ENCODE results near the gene SLC52A1. TPM values are rescaled to one million over a fixed set of nuclear protein-coding genes. Genes with fewer than 3 reads are reported as not detected.

SLC52A1 gene
- under 0.01 TPM in 1 of 2 replicates, not detected in the other for total RNA-seq

GRCh38 chr17:5035315-5035714 lies at the start of gene SLC52A1:
Gene SLC52A1, minus strand, starts transcription at chr17:5035426. Its CDS starts 820 bp downstream, at chr17:5034606.

GRCh38 chr17:5078106-5079028 lies 43.1 kb upstream of the SLC52A1 start, which contains the start of gene ZFP3:
Gene ZFP3, plus strand, starts transcription at chr17:5078467. Its CDS starts 13,038 bp downstream, at chr17:5091505.

GRCh38 chr17:4997302-4998026 lies 37.8 kb downstream of the SLC52A1 start, which contains the start of the genes INCA1 and KIF1C:
Gene INCA1, minus strand, starts transcription at chr17:4997522. Its CDS starts 3,085 bp downstream, at chr17:4994437.
Gene KIF1C, plus strand, starts transcription at chr17:4997950. Its CDS starts 2,297 bp downstream, at chr17:5000247.

GRCh38 chr17:4986951-4987766 lies 48.1 kb downstream of the SLC52A1 start, which contains the start of gene CAMTA2:
Gene CAMTA2, minus strand, starts transcription at chr17:4987675. Its CDS starts 1,453 bp downstream, at chr17:4986222.

Other genes starting within 250 kb of the SLC52A1 start
- gene VMO1, start 249.1 kb downstream of the SLC52A1 start, total RNA-seq = 0.65 and 1.7 TPM in 2 replicates
- gene GLTPD2, start 246.5 kb downstream of the SLC52A1 start, total RNA-seq = not detected in 2 replicates
- gene PSMB6, start 239.3 kb downstream of the SLC52A1 start, total RNA-seq = 203 and 253 TPM in 2 replicates
- 12.0 and 18.8 TPM in 2 replicates for gene PLD2, start 228.3 kb downstream of the SLC52A1 start, total RNA-seq
- 19.1 and 24.0 TPM in 2 replicates for gene MINK1, start 202.1 kb downstream of the SLC52A1 start, total RNA-seq
- 0.61 and 1.3 TPM in 2 replicates for gene C17orf107, start 135.9 kb downstream of the SLC52A1 start, total RNA-seq
- gene CHRNE, start 132.3 kb downstream of the SLC52A1 start, total RNA-seq = 0.30 and 0.97 TPM in 2 replicates
- not detected in 2 replicates for gene GP1BA, start 103.1 kb downstream of the SLC52A1 start, total RNA-seq
- 56.8 and 59.4 TPM in 2 replicates for gene SLC25A11, start 95.4 kb downstream of the SLC52A1 start, total RNA-seq
- 11.0 and 11.2 TPM in 2 replicates for gene RNF167, start 95.2 kb downstream of the SLC52A1 start, total RNA-seq
- 292 and 379 TPM in 2 replicates for gene PFN1, start 86.9 kb downstream of the SLC52A1 start, total RNA-seq
- 1.3 and 2.3 TPM in 2 replicates for gene ENO3, start 84.3 kb downstream of the SLC52A1 start, total RNA-seq
- 55.2 and 56.5 TPM in 2 replicates for gene SPAG7, start 67.6 kb downstream of the SLC52A1 start, total RNA-seq
- 3.2 and 8.1 TPM in 2 replicates for gene CAMTA2, start 47.8 kb downstream of the SLC52A1 start, total RNA-seq
- not detected in 2 replicates for gene INCA1, start 37.9 kb downstream of the SLC52A1 start, total RNA-seq
- 44.4 and 60.1 TPM in 2 replicates for gene KIF1C, start 37.5 kb downstream of the SLC52A1 start, total RNA-seq
- 0.97 and 1.2 TPM in 2 replicates for gene ZFP3, start 43.0 kb upstream of the SLC52A1 start, total RNA-seq
- 4.9 and 6.4 TPM in 2 replicates for gene ZNF232, start 76.5 kb upstream of the SLC52A1 start, total RNA-seq
- gene USP6, start 80.6 kb upstream of the SLC52A1 start, total RNA-seq = not detected in 2 replicates
- gene ZNF594, start 156.4 kb upstream of the SLC52A1 start, total RNA-seq = 1.6 and 5.0 TPM in 2 replicates
- not detected in 2 replicates for gene SCIMP, start 199.4 kb upstream of the SLC52A1 start, total RNA-seq
- 48.1 and 55.5 TPM in 2 replicates for gene RABEP1, start 246.9 kb upstream of the SLC52A1 start, total RNA-seq